Endothelial cell (in vitro differentiated cells): ENCODE measurements around the gene CD22. TPM values are rescaled to one million over a fixed set of nuclear protein-coding genes. Genes with fewer than 3 reads are reported as not detected.

Experiments
- DNase-seq: peaks from one replicate; pipeline ENCODE4 v3.0.0; 2021; ENCODE audit warnings: low spot score
- H3K27ac Mint-ChIP-seq: one replicate; pipeline ENCODE4 v1.8.0; 2021; ENCODE audit warnings: mixed read lengths, inconsistent platforms; ENCODE audit not compliant: unreplicated experiment
- H3K27me3 Mint-ChIP-seq: one replicate; pipeline ENCODE4 v1.8.0; 2021; ENCODE audit warnings: mild to moderate bottlenecking, moderate library complexity, mixed read lengths, inconsistent platforms; ENCODE audit not compliant: unreplicated experiment
- H3K36me3 Mint-ChIP-seq: one replicate; pipeline ENCODE4 v1.8.0; 2021; ENCODE audit warnings: mild to moderate bottlenecking, low read depth, mixed read lengths, inconsistent platforms; ENCODE audit not compliant: unreplicated experiment
- H3K4me1 Mint-ChIP-seq: one replicate; pipeline ENCODE4 v1.8.0; 2021; ENCODE audit warnings: mild to moderate bottlenecking, mixed read lengths, inconsistent platforms; ENCODE audit not compliant: unreplicated experiment
- H3K4me3 Mint-ChIP-seq: one replicate; pipeline ENCODE4 v1.8.0; 2021; ENCODE audit warnings: mild to moderate bottlenecking, mixed read lengths, inconsistent platforms; ENCODE audit not compliant: unreplicated experiment
- H3K9me3 Mint-ChIP-seq: one replicate; pipeline ENCODE4 v1.8.0; 2021; ENCODE audit warnings: mixed read lengths, inconsistent platforms; ENCODE audit not compliant: unreplicated experiment
- CTCF ChIP-seq: fragments of 200-600 bp; sonication (generic); IDR thresholded peaks from one replicate; pipeline ENCODE4 v1.5.0; 2021; ENCODE audit warnings: antibody characterized with exemption; ENCODE audit not compliant: unreplicated experiment
- total RNA-seq: library from RNA; stranded (reverse); fragmentation: NEBNext Ultra II Directional; extraction: Animal tissue kit (Norgen Biotek cat#: 25700); gene quantifications from one replicate; pipeline ENCODE4 v1.2.1, GENCODE V29; 2021; ENCODE audit not compliant: unreplicated experiment

The CD22 gene
- total RNA-seq, 1 donor from 2014 or later = not detected

DNA sequence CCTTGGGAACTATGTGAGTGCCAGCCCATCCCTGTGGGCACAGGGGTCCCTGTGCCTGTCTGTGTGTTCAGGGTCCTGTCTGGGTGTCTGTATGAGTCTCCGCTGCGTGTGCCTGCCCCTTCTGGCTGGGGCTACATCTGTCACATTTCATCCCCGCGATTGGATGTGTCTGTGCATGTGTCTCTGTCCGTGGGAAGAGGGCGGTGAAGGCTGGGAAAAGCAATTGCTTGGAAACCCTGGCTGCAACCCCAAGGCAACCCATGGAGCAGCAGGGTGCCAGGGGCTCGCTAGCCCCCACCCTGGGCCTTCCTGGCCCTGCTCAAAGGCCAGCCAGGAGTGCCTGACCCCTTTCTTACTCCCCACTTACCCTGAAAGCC is 35.6 kb upstream of the CD22 start:
- Mint-ChIP-seq H3K9me3 (no peaks in the 10 kb centered on the region), H3K27ac (no peak overlapping the region), H3K4me3 (no peak overlapping the region), H3K27me3 (peaks cover 3% of the 10 kb centered on the region), H3K36me3 (no peaks in the 10 kb centered on the region), H3K4me1 (no peaks in the 10 kb centered on the region)
- no peak for TF ChIP-seq CTCF
- no peak for DNase-seq

DNA sequence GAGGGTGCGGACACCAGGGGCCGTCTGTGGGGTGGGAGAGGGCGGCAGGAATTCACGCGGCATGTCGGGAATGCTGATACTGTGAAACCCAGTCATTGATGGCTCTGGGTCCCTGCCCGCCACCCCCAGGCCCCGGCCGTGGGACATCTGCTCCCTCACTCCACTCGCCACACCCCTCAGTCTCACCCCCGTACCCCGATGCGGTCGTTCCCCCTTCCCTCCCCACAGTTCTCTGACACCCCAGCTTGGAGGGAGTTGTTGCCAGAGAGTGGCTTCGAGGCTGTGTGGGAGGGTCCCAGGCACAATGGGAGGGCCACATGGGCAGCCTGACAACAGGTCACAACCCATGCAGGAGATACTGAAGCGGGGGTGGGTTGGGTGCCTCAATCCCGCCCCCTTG is 35.2 kb upstream of the CD22 start:
- Mint-ChIP-seq H3K36me3 (no peaks in the 10 kb centered on the region), H3K4me1 (no peaks in the 10 kb centered on the region), H3K9me3 (no peaks in the 10 kb centered on the region), H3K27ac (no peak overlapping the region), H3K4me3 (no peak overlapping the region), H3K27me3 (peaks cover 3% of the 10 kb centered on the region)
- TF ChIP-seq CTCF = no peak
- DNase-seq = no peak

- no peak overlapping the region for H3K4me3 Mint-ChIP-seq
- no peaks in the 10 kb centered on the region for H3K9me3 Mint-ChIP-seq
- H3K36me3 Mint-ChIP-seq = no peaks in the 10 kb centered on the region
- peaks cover 3% of the 10 kb centered on the region for H3K27me3 Mint-ChIP-seq
- H3K27ac Mint-ChIP-seq = no peak overlapping the region
- DNase-seq = no peak
- no peak for TF ChIP-seq CTCF
- H3K4me1 Mint-ChIP-seq = no peaks in the 10 kb centered on the region
Measured at GRCh38 chr19:35294328-35294727, 34.7 kb upstream of the CD22 start.

- Mint-ChIP-seq H3K4me3 (no peak overlapping the region), H3K27ac (no peak overlapping the region), H3K36me3 (no peaks in the 10 kb centered on the region), H3K4me1 (no peaks in the 10 kb centered on the region), H3K9me3 (no peaks in the 10 kb centered on the region), H3K27me3 (peaks cover 3% of the 10 kb centered on the region)
- TF ChIP-seq CTCF = no peak
- DNase-seq = no peak
Measured at GRCh38 chr19:35294859-35295791, 33.9 kb upstream of the CD22 start.

- H3K9me3 Mint-ChIP-seq = no peaks in the 10 kb centered on the region
- no peaks in the 10 kb centered on the region for H3K36me3 Mint-ChIP-seq
- H3K27ac Mint-ChIP-seq = no peak overlapping the region
- H3K27me3 Mint-ChIP-seq = no peaks in the 10 kb centered on the region
- DNase-seq = no peak
- no peaks in the 10 kb centered on the region for H3K4me1 Mint-ChIP-seq
- H3K4me3 Mint-ChIP-seq = no peak overlapping the region
- no peak for TF ChIP-seq CTCF
Measured at GRCh38 chr19:35295792-35296462, 33.1 kb upstream of the CD22 start.
